ENCODE results near the gene CHTF18. TPM values are rescaled to one million over a fixed set of nuclear protein-coding genes. Genes with fewer than 3 reads are reported as not detected.

Gene CHTF18
- polyA plus RNA-seq, 1 donor = 19.1 TPM

GRCh38 chr16:794091-794822 is 5.8 kb downstream of the CHTF18 start:
- H3K27ac ChIP-seq (ENCODE audit: low read length) = no peak overlapping the region
- no peak for DNase-seq
- H3K4me1 ChIP-seq (ENCODE audit: control insufficient read depth, insufficient read depth, low read length) = peaks cover under 1% of the 10 kb centered on the region
- peaks cover 6% of the 10 kb centered on the region for H3K27me3 ChIP-seq (ENCODE audit: control insufficient read depth, insufficient read depth, low read length)
- H3K4me3 ChIP-seq (ENCODE audit: low read length) = no peak overlapping the region
- no CpG with 5 or more reads among the region's 40 CpGs for WGBS (ENCODE audit: insufficient coverage, low lambda C conversion rate)
- peaks cover 15% of the 10 kb centered on the region for H3K36me3 ChIP-seq (ENCODE audit: control insufficient read depth, insufficient read depth, low read length)
- peaks cover 8% of the 10 kb centered on the region for H3K9me3 ChIP-seq (ENCODE audit: control insufficient read depth, low read depth, low read length)

- H3K27me3 ChIP-seq (ENCODE audit: control insufficient read depth, insufficient read depth, low read length) = peaks cover 13% of the 10 kb centered on the region
- no peak overlapping the region for H3K4me3 ChIP-seq (ENCODE audit: low read length)
- peaks cover 8% of the 10 kb centered on the region for H3K9me3 ChIP-seq (ENCODE audit: control insufficient read depth, low read depth, low read length)
- H3K27ac ChIP-seq (ENCODE audit: low read length) = no peak overlapping the region
- no CpG with 5 or more reads among the region's 31 CpGs for WGBS (ENCODE audit: insufficient coverage, low lambda C conversion rate)
- H3K36me3 ChIP-seq (ENCODE audit: control insufficient read depth, insufficient read depth, low read length) = peaks cover 14% of the 10 kb centered on the region
- DNase-seq = no peak
- H3K4me1 ChIP-seq (ENCODE audit: control insufficient read depth, insufficient read depth, low read length) = no peaks in the 10 kb centered on the region
Observed at GRCh38 chr16:794853-795466, 6.5 kb downstream of the CHTF18 start.

DNA sequence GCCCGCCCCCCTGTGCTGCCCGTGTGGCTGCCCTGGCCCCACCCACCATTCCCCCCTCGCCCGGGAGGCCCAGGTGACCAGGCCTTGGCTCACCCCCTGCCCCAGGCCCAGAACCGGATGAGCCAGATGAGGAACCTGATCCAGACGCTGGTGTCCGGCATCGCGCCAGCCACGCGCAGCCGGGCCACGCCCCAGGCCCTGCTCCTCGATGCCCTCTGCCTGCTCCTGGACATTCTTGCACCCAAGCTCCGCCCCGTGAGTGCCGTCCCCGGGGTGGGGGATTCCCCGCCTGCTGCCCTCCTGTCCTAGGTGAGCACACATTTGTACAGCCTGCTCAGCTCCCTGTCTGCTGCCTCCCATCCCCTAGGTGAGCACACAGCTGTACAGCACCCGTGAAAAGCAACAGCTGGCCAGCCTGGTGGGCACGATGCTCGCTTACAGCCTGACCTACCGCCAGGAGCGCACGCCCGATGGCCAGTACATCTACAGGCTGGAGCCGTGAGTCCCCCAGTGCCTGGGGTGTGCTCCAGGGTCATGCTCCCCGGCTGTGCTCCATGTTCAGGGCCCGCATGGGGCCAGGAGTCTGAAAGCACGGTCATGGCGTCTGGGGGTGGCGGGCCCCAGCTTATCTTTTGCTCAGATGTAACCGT is 7.3 kb downstream of the CHTF18 start:
- DNase-seq = no peak
- no CpG with 5 or more reads among the region's 33 CpGs for WGBS (ENCODE audit: insufficient coverage, low lambda C conversion rate)
- Histone ChIP-seq H3K27me3 (ENCODE audit: control insufficient read depth, insufficient read depth, low read length) (peaks cover 20% of the 10 kb centered on the region), H3K27ac (ENCODE audit: low read length) (no peak overlapping the region), H3K4me1 (ENCODE audit: control insufficient read depth, insufficient read depth, low read length) (no peaks in the 10 kb centered on the region), H3K4me3 (ENCODE audit: low read length) (no peak overlapping the region), H3K9me3 (ENCODE audit: control insufficient read depth, low read depth, low read length) (peaks cover 8% of the 10 kb centered on the region), H3K36me3 (ENCODE audit: control insufficient read depth, insufficient read depth, low read length) (peaks cover 12% of the 10 kb centered on the region)

DNA sequence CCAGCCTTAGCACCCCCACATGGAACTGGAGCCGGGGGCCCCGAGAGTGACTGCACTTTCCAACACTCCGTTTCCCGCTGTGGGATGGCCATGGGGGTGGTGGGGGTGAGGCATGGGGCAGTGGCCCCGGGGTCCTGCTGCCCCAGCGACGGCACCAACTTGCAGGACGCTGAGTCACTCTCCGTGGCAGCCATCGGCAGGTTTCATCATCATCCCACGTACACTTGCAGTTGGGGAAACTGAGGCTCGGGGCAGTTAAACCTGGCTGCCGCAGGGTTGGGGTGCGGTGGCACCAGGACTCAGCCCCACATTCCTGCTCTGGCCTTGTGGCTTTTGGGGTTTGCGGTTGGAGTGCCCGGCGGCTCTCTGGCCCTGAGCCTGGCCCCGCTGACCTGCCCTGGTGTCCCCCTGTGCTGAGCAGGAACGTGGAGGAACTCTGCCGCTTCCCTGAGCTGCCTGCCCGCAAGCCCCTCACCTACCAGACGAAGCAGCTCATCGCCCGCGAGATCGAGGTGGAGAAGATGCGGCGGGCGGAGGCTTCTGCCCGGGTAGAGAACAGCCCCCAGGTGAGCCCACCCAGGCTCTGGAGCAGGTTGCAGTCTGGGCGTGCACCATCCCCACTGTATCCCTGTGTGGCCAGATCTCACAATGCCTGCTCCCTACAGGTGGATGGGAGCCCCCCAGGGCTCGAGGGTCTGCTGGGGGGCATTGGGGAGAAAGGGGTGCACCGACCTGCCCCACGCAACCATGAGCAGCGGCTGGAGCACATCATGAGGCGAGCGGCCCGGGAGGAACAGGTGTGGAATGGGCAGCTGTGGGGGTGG is 8.1 kb downstream of the CHTF18 start:
- no CpG with 5 or more reads among the region's 38 CpGs for WGBS (ENCODE audit: insufficient coverage, low lambda C conversion rate)
- no peak overlapping the region for H3K4me3 ChIP-seq (ENCODE audit: low read length)
- H3K9me3 ChIP-seq (ENCODE audit: control insufficient read depth, low read depth, low read length) = peaks cover 8% of the 10 kb centered on the region
- H3K36me3 ChIP-seq (ENCODE audit: control insufficient read depth, insufficient read depth, low read length) = peaks cover 5% of the 10 kb centered on the region
- H3K27ac ChIP-seq (ENCODE audit: low read length) = no peak overlapping the region
- H3K4me1 ChIP-seq (ENCODE audit: control insufficient read depth, insufficient read depth, low read length) = no peaks in the 10 kb centered on the region
- DNase-seq = no peak
- peaks cover 28% of the 10 kb centered on the region for H3K27me3 ChIP-seq (ENCODE audit: control insufficient read depth, insufficient read depth, low read length)

GRCh38 chr16:797120-797420 is 8.7 kb downstream of the CHTF18 start:
- DNase-seq = no peak
- Histone ChIP-seq H3K27ac (ENCODE audit: low read length) (no peak overlapping the region), H3K9me3 (ENCODE audit: control insufficient read depth, low read depth, low read length) (peaks cover 6% of the 10 kb centered on the region), H3K36me3 (ENCODE audit: control insufficient read depth, insufficient read depth, low read length) (peaks cover 3% of the 10 kb centered on the region), H3K27me3 (ENCODE audit: control insufficient read depth, insufficient read depth, low read length) (peaks cover 34% of the 10 kb centered on the region), H3K4me1 (ENCODE audit: control insufficient read depth, insufficient read depth, low read length) (no peaks in the 10 kb centered on the region), H3K4me3 (ENCODE audit: low read length) (no peak overlapping the region)
- WGBS (ENCODE audit: insufficient coverage, low lambda C conversion rate) = no CpG with 5 or more reads among the region's 2 CpGs

DNA sequence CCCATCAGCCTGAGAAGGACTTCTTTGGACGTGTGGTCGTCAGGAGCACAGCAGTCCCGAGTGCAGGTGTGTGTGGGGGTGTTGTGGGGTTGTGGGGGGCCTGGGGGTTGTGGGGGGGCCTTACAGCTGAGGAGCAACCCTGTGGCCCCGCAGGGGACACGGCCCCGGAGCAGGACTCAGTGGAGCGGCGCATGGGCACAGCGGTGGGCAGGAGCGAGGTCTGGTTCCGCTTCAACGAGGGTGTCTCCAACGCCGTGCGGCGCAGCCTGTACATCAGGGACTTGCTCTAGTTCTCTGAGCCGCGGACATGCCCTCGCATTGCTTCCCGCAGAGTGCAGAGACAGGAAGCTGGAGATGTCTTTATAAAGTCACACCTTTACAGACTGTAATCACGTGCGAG is 9.3 kb downstream of the CHTF18 start:
- Histone ChIP-seq H3K27me3 (ENCODE audit: control insufficient read depth, insufficient read depth, low read length) (peaks cover 40% of the 10 kb centered on the region), H3K9me3 (ENCODE audit: control insufficient read depth, low read depth, low read length) (peaks cover 3% of the 10 kb centered on the region), H3K36me3 (ENCODE audit: control insufficient read depth, insufficient read depth, low read length) (peaks cover 3% of the 10 kb centered on the region), H3K4me3 (ENCODE audit: low read length) (no peak overlapping the region), H3K4me1 (ENCODE audit: control insufficient read depth, insufficient read depth, low read length) (no peaks in the 10 kb centered on the region), H3K27ac (ENCODE audit: low read length) (no peak overlapping the region)
- DNase-seq = no peak
- WGBS (ENCODE audit: insufficient coverage, low lambda C conversion rate) = no CpG with 5 or more reads among the region's 22 CpGs

GRCh38 chr16:798666-799065 is 10.2 kb downstream of the CHTF18 start:
- Histone ChIP-seq H3K9me3 (ENCODE audit: control insufficient read depth, low read depth, low read length) (peaks cover 3% of the 10 kb centered on the region), H3K36me3 (ENCODE audit: control insufficient read depth, insufficient read depth, low read length) (no peaks in the 10 kb centered on the region), H3K27me3 (ENCODE audit: control insufficient read depth, insufficient read depth, low read length) (peaks cover 50% of the 10 kb centered on the region), H3K4me1 (ENCODE audit: control insufficient read depth, insufficient read depth, low read length) (no peaks in the 10 kb centered on the region), H3K4me3 (ENCODE audit: low read length) (no peak overlapping the region), H3K27ac (ENCODE audit: low read length) (no peak overlapping the region)
- no peak for DNase-seq
- whole genome bisulfite sequencing (ENCODE audit: insufficient coverage, low lambda C conversion rate) = no CpG with 5 or more reads among the region's 19 CpGs

DNA sequence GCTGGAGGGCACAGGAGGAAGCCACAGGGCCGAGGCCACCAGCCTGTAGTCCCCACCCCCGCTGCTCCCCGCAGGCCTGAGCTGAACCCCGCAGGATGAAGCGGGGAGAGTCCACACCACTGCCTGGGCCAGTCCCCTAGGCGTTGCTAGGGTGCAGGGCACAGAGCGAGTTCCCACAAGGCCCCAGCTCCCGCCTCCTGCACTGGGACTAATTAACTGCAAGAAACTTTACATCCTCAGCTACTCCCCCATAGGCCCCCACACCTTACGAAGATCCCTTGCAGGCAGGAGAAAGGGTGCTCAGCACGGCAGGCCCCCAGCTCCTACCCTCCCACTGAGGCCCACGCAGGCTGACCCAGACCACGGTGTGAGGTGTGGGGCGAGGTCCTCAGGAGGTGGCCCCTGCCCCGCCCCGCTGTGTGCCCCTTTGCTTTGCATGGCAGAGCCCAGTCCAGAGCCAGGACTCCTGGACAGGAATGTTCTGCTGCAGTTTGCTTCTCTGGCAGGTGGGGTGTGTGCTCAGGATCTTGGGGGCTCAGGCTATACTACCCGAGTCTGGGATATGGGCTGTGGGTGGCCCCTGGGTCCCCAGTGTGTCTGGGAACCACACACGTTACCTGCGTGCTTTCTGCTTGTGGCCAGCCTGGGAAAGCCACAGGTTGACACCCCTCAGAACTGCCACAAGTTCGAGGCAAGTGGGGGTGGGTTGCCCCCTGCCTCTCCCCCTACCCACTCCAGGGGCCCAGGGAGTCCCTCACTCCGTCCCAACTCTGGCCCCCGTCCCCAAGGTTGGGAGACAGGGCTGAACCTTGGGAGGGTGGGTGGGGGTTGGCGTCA is 10.9 kb downstream of the CHTF18 start:
- H3K4me3 ChIP-seq (ENCODE audit: low read length) = no peak overlapping the region
- no peaks in the 10 kb centered on the region for H3K4me1 ChIP-seq (ENCODE audit: control insufficient read depth, insufficient read depth, low read length)
- peaks cover 55% of the 10 kb centered on the region for H3K27me3 ChIP-seq (ENCODE audit: control insufficient read depth, insufficient read depth, low read length)
- DNase-seq = no peak
- H3K36me3 ChIP-seq (ENCODE audit: control insufficient read depth, insufficient read depth, low read length) = no peaks in the 10 kb centered on the region
- peaks cover 3% of the 10 kb centered on the region for H3K9me3 ChIP-seq (ENCODE audit: control insufficient read depth, low read depth, low read length)
- WGBS (ENCODE audit: insufficient coverage, low lambda C conversion rate) = no CpG with 5 or more reads among the region's 22 CpGs
- H3K27ac ChIP-seq (ENCODE audit: low read length) = no peak overlapping the region

GRCh38 chr16:799948-800833 is 11.8 kb downstream of the CHTF18 start, which contains the start of gene GNG13:
GNG13 (minus strand) TSS chr16:800734; CDS start chr16:799077, 1,657 bp downstream.
- Histone ChIP-seq H3K36me3 (ENCODE audit: control insufficient read depth, insufficient read depth, low read length) (no peaks in the 10 kb centered on the region), H3K4me1 (ENCODE audit: control insufficient read depth, insufficient read depth, low read length) (no peaks in the 10 kb centered on the region), H3K27me3 (ENCODE audit: control insufficient read depth, insufficient read depth, low read length) (peaks cover 61% of the 10 kb centered on the region), H3K4me3 (ENCODE audit: low read length) (no peak within 1 kb of the TSS), H3K27ac (ENCODE audit: low read length) (no peak within 1 kb of the TSS), H3K9me3 (ENCODE audit: control insufficient read depth, low read depth, low read length) (peaks cover 3% of the 10 kb centered on the region)
- no CpG with 5 or more reads among the region's 57 CpGs for WGBS (ENCODE audit: insufficient coverage, low lambda C conversion rate)
- no peak for DNase-seq

Data from large intestine (tissue), 3 donors.